Panc1 (cell line): ENCODE data around the gene CEND1.

Experiments
- CTCF ChIP-seq: fragments of 450-650 bp; IDR thresholded peaks from 2 replicates; pipeline ENCODE4 v1.5.1; 2017; ENCODE audit warnings: mild to moderate bottlenecking
- TF ChIP-seq, protein P1 (sequence below), 2 experiments: IDR thresholded peaks; 2 replicates each; pipeline ENCODE4 v1.6.1; 2011 to 2012; ENCODE audit warnings: low read depth in 2 of 2, control low read depth in 1 of 2, low read length in 1 of 2, mild to moderate bottlenecking in 1 of 2, moderate library complexity in 1 of 2; ENCODE audit not compliant: insufficient read depth in 1 of 2

- no peak for TF ChIP-seq CTCF
- TF ChIP-seq, protein P1, sequence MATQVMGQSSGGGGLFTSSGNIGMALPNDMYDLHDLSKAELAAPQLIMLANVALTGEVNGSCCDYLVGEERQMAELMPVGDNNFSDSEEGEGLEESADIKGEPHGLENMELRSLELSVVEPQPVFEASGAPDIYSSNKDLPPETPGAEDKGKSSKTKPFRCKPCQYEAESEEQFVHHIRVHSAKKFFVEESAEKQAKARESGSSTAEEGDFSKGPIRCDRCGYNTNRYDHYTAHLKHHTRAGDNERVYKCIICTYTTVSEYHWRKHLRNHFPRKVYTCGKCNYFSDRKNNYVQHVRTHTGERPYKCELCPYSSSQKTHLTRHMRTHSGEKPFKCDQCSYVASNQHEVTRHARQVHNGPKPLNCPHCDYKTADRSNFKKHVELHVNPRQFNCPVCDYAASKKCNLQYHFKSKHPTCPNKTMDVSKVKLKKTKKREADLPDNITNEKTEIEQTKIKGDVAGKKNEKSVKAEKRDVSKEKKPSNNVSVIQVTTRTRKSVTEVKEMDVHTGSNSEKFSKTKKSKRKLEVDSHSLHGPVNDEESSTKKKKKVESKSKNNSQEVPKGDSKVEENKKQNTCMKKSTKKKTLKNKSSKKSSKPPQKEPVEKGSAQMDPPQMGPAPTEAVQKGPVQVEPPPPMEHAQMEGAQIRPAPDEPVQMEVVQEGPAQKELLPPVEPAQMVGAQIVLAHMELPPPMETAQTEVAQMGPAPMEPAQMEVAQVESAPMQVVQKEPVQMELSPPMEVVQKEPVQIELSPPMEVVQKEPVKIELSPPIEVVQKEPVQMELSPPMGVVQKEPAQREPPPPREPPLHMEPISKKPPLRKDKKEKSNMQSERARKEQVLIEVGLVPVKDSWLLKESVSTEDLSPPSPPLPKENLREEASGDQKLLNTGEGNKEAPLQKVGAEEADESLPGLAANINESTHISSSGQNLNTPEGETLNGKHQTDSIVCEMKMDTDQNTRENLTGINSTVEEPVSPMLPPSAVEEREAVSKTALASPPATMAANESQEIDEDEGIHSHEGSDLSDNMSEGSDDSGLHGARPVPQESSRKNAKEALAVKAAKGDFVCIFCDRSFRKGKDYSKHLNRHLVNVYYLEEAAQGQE (IDR thresholded peaks at IDR 0.05; ENCODE audit: insufficient read depth in 1 of 2, low read depth in 2 of 2, low read length in 1 of 2), result no peak
Measured at GRCh38 chr11:746289-747157, 43.4 kb downstream of the CEND1 start.
